ENCODE results near the gene RAD51.
"Not testable (repeated sequence)": the region's sequence is repeated elsewhere in the genome, so short reads cannot be mapped to it uniquely, and the experiment has no call there.

- not testable (repeated sequence) for TF ChIP-seq CTCF (IDR thresholded peaks at IDR 0.05; ENCODE audit: low read depth, low read length); POLR2A (IDR thresholded peaks at IDR 0.05; ENCODE audit: extremely low read depth, insufficient read length); MYC (IDR thresholded peaks at IDR 0.05; ENCODE audit: low read depth, low read length)
These were observed 14.0 kb upstream of the RAD51 start for GRCh38 chr15:40680959-40681358.
